Kidney tubule cell (primary cell): ENCODE results near the gene EML6.

ENCODE experiments used
- DNase-seq: peaks from one replicate; pipeline ENCODE4 v3.0.0-alpha.2; 2018; ENCODE audit warnings: low spot score

EML6 gene

DNA sequence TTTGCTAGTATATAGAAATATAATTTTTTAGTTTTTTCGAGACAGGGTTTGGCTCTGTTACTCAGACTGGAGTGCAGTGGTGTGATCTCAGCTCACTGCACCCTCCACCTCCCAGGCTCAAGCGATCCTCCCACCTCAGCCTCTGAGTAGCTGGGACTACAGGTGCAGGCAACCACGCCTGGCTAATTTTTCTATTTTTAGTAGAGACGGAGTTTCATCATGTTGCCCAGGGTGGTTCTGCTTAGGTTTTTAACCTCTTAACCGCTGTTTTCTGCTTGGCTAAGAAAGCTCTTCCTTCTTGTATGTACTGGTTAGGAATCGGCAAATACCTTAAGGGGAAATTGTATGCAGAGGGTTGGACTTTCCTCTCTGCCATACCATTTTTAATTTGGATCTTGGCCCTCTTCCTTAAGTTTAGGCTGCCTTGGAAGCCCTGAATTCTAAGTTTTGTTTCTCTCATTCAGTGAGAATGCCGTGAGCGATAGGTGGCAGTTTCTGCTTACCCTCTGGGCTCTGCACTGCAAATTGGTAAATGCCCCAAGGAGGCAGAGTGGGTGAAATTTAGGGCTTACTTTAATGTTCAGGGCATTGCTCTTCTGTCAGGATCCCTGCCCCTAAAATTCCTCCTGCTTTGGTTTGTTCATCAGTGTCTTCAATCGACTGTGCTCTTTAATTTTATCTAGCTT, 32.3 kb downstream of the EML6 start:
- DNase-seq: peak; percentile 71

- peak; percentile 9 for DNase-seq
These were observed 34.0 kb downstream of the EML6 start for GRCh38 chr2:54757500-54757899.

DNA sequence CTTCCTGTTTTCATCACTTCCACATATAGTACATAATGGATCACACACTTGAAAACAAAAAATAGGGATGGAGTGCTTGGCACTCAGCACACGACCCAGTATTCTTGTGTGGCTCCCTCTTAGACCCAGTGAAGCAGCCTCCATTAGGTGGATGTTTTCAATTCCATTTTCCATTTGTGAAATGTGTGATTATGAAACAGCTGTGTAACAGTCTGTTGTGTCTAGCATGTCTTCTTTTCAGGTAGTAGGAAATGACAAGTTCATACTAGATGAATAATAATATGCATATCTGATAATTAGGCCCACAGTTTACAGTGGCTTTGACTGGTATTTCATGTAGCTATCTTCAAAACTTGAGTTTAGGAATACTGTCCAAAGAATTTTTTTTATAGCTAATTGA, 35.5 kb downstream of the EML6 start:
- no peak for DNase-seq

GRCh38 chr2:54760310-54760709, 36.8 kb downstream of the EML6 start:
- no peak for DNase-seq

GRCh38 chr2:54763636-54764291, 40.3 kb downstream of the EML6 start:
- no peak for DNase-seq

DNA sequence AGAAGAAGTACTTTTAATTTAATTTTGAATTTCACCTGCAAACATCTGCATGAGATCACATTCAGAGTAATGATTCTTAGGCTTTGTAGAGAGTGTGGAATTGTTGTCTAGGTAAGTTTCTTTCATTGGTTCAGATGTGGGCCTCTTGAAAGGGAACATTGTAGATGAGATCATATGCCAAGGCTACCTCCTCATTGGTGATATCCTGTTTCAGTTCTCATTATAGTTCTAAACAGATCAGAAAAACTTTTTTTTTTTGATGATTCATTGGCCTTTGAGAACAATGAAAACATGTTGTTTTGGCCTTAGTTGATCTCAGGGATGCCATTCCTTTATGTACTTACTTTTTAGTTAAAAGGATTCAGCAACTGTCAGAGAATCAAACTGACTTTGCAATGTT, 44.5 kb downstream of the EML6 start:
- peak; percentile 60 for DNase-seq

GRCh38 chr2:54768772-54769428, 45.4 kb downstream of the EML6 start:
- no peak for DNase-seq

GRCh38 chr2:54770211-54770610, 46.7 kb downstream of the EML6 start:
- peak; percentile 47 for DNase-seq

DNA sequence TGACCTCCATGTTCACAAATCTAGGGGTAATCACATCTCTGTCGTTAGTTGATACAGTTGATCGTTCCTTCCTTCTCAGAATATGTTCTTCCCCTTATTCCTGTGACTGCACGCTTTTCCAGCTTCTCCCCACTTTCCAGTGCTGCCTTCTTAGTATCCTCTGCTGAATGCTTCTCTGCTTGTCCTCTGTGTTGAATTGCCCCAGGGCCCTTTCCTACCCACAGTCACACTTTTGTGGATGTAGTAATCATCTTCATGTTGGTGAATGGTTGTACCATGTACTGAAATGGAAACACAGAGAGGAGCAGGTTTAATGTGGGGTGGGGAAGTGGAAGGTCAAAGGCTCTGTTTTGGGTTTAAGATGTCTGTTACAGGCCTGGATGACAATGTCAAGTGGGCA, 47.2 kb downstream of the EML6 start:
- DNase-seq: no peak

DNA sequence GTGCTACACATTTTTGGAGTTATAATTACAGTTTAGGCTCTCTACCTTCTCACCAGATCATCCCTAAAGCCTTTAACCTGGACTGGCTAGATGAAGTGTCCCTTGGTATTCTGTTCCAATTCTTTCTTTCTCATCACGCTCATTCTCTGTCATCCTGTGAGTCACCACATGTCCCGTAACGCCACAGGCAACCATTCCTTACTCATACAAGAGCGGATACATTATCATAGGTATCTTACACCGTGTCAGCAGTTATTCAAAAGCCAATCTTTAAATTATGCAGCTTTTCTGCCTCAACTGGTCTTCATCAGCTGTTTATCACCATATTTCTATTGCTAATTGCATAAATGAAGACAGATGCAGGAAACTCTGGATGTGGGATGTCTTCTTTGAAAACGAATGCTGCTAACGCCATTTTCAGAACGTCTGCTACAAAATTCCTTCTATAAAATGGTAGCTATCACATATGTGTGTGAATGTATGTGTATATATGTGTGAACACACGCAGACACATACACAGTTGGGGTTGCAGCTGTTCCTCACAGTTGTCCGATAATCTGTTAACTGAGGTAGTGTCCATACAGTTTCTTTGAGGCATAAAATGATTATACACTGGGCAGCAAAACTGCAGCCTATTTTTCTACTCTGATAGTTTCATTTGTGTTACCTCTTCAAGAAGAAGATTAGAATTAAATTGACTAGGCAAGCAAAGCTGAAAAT, 47.9 kb downstream of the EML6 start:
- DNase-seq: peak; percentile 59

GRCh38 chr2:54772110-54772509, 48.6 kb downstream of the EML6 start:
- peak; percentile 67 for DNase-seq

DNA sequence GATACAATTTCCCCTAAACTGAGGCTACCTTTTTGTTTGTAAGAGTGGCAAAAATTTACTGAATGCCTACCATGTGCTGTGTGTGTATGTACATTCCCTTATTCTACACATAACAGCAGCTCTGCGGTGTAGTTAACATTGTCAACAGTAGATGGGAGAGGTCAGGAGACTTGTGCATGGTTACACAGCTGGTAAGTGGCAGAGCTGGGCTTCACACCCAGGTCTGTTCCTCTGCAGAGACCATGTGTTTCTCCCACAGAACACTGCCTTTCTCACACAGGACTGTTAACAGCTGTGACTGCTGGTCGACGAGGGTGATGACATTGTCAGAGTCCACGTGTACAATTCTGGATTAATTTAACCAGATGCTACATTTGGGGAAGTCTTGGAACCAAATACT, 49.1 kb downstream of the EML6 start:
- DNase-seq: no peak

DNA sequence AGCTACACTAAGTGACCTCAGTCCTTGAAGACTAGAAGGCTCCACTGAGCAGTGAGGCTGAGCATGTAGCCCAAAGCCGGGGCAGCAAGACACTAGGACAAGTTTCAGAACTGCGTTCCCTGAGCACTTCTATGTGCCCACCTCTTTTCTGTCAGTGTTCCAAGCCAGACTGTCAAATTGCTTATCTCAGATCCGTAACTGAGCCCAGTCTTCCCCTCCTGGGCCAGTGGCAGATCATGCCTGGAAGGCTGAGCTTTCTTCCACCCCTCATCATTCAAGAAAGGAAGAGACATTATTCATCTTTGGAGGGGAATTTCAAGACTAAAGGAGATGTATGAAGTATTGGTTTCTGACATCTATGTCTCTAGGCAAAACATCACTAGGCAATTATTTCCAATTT, 49.8 kb downstream of the EML6 start:
- no peak for DNase-seq

DNA sequence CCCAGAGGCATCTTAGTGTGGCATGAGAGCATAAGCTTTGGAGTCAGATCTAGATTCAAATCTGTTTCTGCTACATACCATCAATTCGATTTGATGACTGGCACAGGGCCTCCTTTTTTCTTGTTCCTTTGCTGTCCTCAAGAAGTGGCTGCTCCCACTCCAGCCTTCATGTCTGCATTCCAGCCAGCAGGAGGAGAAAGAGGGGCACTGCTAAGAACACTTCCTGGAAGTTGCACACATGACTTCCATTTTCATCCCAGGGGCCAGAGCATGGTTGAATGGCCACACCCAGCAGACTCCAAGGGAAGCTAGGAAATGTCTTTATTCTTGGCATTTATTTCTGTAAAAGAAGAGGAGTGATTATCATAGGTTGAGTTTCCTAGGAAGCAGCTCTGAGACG, 50.4 kb downstream of the EML6 start:
- peak; percentile 14 for DNase-seq

DNA sequence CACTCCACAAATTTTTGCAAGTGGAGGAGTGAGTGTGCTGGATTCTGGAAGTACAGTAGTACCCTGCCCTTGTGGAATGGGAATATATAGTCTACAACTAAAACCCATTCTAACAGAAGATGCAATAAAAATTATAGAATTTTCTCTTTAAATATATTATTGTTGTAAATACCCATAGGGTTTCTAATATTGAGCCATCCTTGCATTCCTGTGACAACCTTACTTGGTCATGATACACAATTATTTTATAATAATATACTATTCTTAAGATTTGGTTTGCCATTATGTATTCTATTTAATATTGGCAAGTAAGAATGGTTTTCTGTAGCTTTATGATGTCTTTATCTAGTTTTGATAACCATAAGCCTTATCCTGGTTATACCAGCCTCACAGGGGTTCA, 52.2 kb downstream of the EML6 start:
- DNase-seq: no peak

GRCh38 chr2:54776494-54776893, 53.0 kb downstream of the EML6 start:
- DNase-seq: no peak

GRCh38 chr2:54783349-54783748, 59.9 kb downstream of the EML6 start:
- no peak for DNase-seq

- no peak for DNase-seq
These were observed 63.8 kb downstream of the EML6 start for GRCh38 chr2:54787270-54787669.

GRCh38 chr2:54787755-54788366, 64.4 kb downstream of the EML6 start:
- DNase-seq: no peak

DNA sequence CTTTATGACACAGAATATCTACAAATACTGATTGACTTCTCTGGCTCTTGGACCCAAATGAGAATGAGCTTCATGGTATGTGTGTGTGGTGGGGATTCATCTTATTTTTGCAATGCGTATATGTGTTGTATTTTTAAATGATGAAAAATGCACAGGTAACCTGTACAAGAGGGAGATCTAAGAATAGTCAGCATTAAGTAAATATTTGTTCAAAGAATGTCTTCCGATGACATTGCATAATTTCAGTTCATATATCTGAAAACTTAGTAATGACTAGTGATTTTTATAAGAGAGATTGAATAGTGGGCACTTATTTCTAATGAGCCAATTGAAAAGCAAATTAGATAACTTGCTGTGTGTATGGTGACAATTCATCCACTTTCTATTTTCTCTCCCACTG, 66.4 kb downstream of the EML6 start:
- no peak for DNase-seq

DNA sequence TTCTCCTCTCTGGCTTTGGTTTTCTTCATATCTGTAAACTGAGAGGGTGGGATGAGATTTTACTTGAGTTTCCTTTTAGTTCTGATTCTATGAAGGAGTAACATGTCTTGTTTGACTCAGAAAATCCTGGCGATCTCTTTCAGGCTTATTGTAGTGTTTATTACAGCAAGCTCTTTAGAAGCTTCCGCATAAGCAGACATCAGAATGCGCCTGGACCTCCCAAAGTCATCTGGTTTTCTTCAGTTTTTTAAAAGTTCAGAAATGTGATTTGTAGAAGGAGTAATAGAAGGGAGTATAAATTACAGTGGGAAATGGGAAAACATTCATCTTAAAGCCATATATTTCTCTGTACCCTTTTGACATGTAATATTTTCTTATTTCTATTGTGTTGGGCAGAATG, 68.4 kb downstream of the EML6 start:
- DNase-seq: no peak

- DNase-seq: no peak
These were observed 73.8 kb downstream of the EML6 start for GRCh38 chr2:54797307-54797706.
